Activated gamma-delta T cell (primary cell): ENCODE results near the gene HSD17B8.
"Not testable (repeated sequence)": the region's sequence is repeated elsewhere in the genome, so short reads cannot be mapped to it uniquely, and the experiment has no call there.

Experiments
- DNase-seq: peaks from one replicate; lab custom pipeline; 2025; lab: John Stamatoyannopoulos, UW

The HSD17B8 gene

GRCh38 chr6:33206027-33206863 lies 1.8 kb downstream of the HSD17B8 start:
- DNase-seq, result no peak

GRCh38 chr6:33206864-33207551 lies 2.6 kb downstream of the HSD17B8 start:
- no peak for DNase-seq

- no peak for DNase-seq
These were observed 3.2 kb downstream of the HSD17B8 start for GRCh38 chr6:33207552-33208090.

GRCh38 chr6:33208091-33208967 lies 3.9 kb downstream of the HSD17B8 start, which contains the start of gene RING1:
Gene RING1, plus strand, starts transcription at chr6:33208500. Its CDS starts 323 bp downstream, at chr6:33208823.
- peak; percentile 79 for DNase-seq

GRCh38 chr6:33209856-33210255 lies 5.4 kb downstream of the HSD17B8 start:
- no peak for DNase-seq

GRCh38 chr6:33211136-33211535 lies 6.7 kb downstream of the HSD17B8 start:
- DNase-seq, result no peak

GRCh38 chr6:33211666-33212422 lies 7.4 kb downstream of the HSD17B8 start:
- DNase-seq, result no peak

GRCh38 chr6:33212857-33213165 lies 8.4 kb downstream of the HSD17B8 start:
- no peak for DNase-seq

- DNase-seq, result no peak
These were observed 8.9 kb downstream of the HSD17B8 start for GRCh38 chr6:33213166-33213988.

GRCh38 chr6:33213989-33214335 lies 9.5 kb downstream of the HSD17B8 start:
- DNase-seq, result no peak

GRCh38 chr6:33215271-33216116 lies 11.0 kb downstream of the HSD17B8 start:
- DNase-seq, result no peak

- DNase-seq, result no peak
These were observed 11.7 kb downstream of the HSD17B8 start for GRCh38 chr6:33216117-33216649.

- no peak for DNase-seq
These were observed 12.8 kb downstream of the HSD17B8 start for GRCh38 chr6:33217246-33217645.

- DNase-seq, result no peak
These were observed 13.2 kb downstream of the HSD17B8 start for GRCh38 chr6:33217681-33218080.

- DNase-seq, result not testable (repeated sequence)
These were observed 22.2 kb downstream of the HSD17B8 start for GRCh38 chr6:33226503-33227120.

- no peak for DNase-seq
These were observed 30.8 kb downstream of the HSD17B8 start for GRCh38 chr6:33235221-33235634.

- DNase-seq, result no peak
These were observed 31.9 kb downstream of the HSD17B8 start for GRCh38 chr6:33236328-33236727.

- DNase-seq, result no peak
These were observed 32.4 kb downstream of the HSD17B8 start for GRCh38 chr6:33236852-33237251.

GRCh38 chr6:33237741-33238140 lies 33.3 kb downstream of the HSD17B8 start:
- DNase-seq, result no peak
